Measurements from ENCODE around the gene NUDT14. TPM values are rescaled to one million over a fixed set of nuclear protein-coding genes. Genes with fewer than 3 reads are reported as not detected.
A peak's percentile ranks its signal among the peaks of the same experiment; 100 is the strongest.

Gene NUDT14
- 73.0 and 87.4 TPM in 2 replicates for total RNA-seq

GRCh38 chr14:105180592-105181548 lies at the start of gene NUDT14:
NUDT14 (minus strand) TSS chr14:105181312; CDS start chr14:105181209, 103 bp downstream.
- no peak for DNase-seq (ENCODE audit: low read depth)
- Histone ChIP-seq H3K36me3 (ENCODE audit: control insufficient read depth, insufficient read depth, low read length) (no peaks in the 10 kb centered on the region), H3K4me3 (ENCODE audit: low read depth, low read length) (peak within 1 kb of the TSS; percentile 68), H3K27me3 (ENCODE audit: control insufficient read depth, insufficient read depth, low read length) (peaks cover 15% of the 10 kb centered on the region)
- TF ChIP-seq, protein P1, sequence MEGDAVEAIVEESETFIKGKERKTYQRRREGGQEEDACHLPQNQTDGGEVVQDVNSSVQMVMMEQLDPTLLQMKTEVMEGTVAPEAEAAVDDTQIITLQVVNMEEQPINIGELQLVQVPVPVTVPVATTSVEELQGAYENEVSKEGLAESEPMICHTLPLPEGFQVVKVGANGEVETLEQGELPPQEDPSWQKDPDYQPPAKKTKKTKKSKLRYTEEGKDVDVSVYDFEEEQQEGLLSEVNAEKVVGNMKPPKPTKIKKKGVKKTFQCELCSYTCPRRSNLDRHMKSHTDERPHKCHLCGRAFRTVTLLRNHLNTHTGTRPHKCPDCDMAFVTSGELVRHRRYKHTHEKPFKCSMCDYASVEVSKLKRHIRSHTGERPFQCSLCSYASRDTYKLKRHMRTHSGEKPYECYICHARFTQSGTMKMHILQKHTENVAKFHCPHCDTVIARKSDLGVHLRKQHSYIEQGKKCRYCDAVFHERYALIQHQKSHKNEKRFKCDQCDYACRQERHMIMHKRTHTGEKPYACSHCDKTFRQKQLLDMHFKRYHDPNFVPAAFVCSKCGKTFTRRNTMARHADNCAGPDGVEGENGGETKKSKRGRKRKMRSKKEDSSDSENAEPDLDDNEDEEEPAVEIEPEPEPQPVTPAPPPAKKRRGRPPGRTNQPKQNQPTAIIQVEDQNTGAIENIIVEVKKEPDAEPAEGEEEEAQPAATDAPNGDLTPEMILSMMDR (IDR thresholded peaks at IDR 0.05; ENCODE audit: insufficient read depth, low read length, poor library complexity, severe bottlenecking), result no peak

DNA sequence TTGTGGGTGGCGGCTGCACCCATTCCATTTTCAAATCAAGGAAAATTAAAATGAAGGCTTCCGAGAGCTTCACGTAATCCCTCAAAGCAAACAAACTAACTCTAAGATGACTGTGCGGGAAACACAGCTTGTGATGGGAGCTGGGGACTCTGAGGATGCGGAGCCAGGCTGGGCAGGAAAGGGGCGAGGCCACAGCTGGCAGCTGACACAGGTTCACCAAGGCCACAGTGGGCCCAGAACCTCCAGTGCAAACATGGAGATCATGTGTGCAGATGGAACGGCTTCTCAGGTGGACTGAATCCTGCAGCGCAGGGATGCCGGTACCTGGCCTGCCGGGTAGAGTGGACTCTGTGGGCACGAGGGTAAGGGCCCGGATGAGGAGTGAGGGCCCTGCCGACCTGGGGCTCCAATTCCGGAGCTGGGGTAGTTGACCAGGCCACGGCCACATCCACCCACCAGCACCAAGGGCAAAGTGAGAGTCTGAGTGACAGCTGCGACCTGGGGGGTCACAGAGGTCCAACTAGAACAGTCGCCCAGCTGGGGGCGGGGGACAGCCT lies 48.1 kb upstream of the NUDT14 start:
- Histone ChIP-seq H3K36me3 (ENCODE audit: control insufficient read depth, insufficient read depth, low read length) (no peaks in the 10 kb centered on the region), H3K27me3 (ENCODE audit: control insufficient read depth, insufficient read depth, low read length) (no peaks in the 10 kb centered on the region), H3K4me3 (ENCODE audit: low read depth, low read length) (no peak overlapping the region)
- TF ChIP-seq, protein P1 (IDR thresholded peaks at IDR 0.05; ENCODE audit: insufficient read depth, low read length, poor library complexity, severe bottlenecking), result no peak
- DNase-seq (ENCODE audit: low read depth), result no peak

- H3K27me3 ChIP-seq (ENCODE audit: control insufficient read depth, insufficient read depth, low read length), result no peaks in the 10 kb centered on the region
- DNase-seq (ENCODE audit: low read depth), result no peak
- no peaks in the 10 kb centered on the region for H3K36me3 ChIP-seq (ENCODE audit: control insufficient read depth, insufficient read depth, low read length)
- TF ChIP-seq, protein P1 (IDR thresholded peaks at IDR 0.05; ENCODE audit: insufficient read depth, low read length, poor library complexity, severe bottlenecking), result no peak
- no peak overlapping the region for H3K4me3 ChIP-seq (ENCODE audit: low read depth, low read length)
Observed at GRCh38 chr14:105228562-105228961, 47.5 kb upstream of the NUDT14 start.

DNA sequence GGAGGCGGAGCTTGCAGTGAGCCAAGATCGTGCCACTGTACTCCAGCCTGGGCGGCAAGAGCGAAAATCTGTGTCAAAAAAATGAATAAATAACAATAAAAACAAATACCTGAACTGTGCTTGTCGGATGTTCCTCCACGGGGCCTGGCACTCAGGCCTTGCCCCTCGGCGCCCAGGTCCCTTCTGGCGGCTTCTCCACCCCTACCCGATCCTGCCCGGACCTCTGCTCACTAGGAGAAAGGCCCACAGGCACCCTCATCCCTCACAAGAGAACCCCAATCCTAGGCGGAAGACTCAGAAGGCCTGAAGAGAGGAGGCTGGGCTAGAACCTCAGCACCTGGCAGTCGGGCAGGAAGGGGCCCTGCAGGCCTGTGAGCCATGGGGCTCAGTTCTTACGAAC lies 46.2 kb upstream of the NUDT14 start:
- no peak for DNase-seq (ENCODE audit: low read depth)
- Histone ChIP-seq H3K4me3 (ENCODE audit: low read depth, low read length) (no peak overlapping the region), H3K27me3 (ENCODE audit: control insufficient read depth, insufficient read depth, low read length) (no peaks in the 10 kb centered on the region), H3K36me3 (ENCODE audit: control insufficient read depth, insufficient read depth, low read length) (no peaks in the 10 kb centered on the region)
- TF ChIP-seq, protein P1 (IDR thresholded peaks at IDR 0.05; ENCODE audit: insufficient read depth, low read length, poor library complexity, severe bottlenecking), result no peak

DNA sequence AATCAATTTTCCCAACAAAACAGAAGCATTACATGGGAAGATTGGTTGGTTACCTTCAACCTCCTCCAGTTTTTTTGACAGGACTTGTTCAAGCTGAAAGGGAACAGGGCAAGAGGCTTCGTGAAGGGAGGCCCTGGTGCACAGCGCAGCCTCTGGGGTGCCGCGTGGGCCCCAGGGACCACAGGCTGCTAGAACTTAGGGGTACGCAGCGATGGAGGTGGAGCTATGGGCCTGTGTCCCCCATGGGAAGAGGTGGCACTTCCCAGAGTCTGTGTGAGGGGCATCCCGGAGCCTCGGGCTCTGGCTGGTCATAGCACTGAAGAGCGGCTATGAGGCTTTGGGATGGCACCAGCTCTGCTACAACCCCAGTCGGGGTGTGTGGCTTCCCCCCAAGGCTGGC lies 45.1 kb upstream of the NUDT14 start:
- no peaks in the 10 kb centered on the region for H3K36me3 ChIP-seq (ENCODE audit: control insufficient read depth, insufficient read depth, low read length)
- DNase-seq (ENCODE audit: low read depth), result no peak
- no peaks in the 10 kb centered on the region for H3K27me3 ChIP-seq (ENCODE audit: control insufficient read depth, insufficient read depth, low read length)
- TF ChIP-seq, protein P1 (IDR thresholded peaks at IDR 0.05; ENCODE audit: insufficient read depth, low read length, poor library complexity, severe bottlenecking), result no peak
- no peak overlapping the region for H3K4me3 ChIP-seq (ENCODE audit: low read depth, low read length)

Measured in kidney epithelial cell (primary cell).